HCT116 (cell line): Measurements from ENCODE around the gene LTV1. TPM values are rescaled to one million over a fixed set of nuclear protein-coding genes. Genes with fewer than 3 reads are reported as not detected.
A peak's percentile ranks its signal among the peaks of the same experiment; 100 is the strongest.
"Not testable (repeated sequence)": the region's sequence is repeated elsewhere in the genome, so short reads cannot be mapped to it uniquely, and the experiment has no call there.

Experiments used
- ATAC-seq: fragments of 200-7000 bp; cut with Tn5 transposase; 2 replicates; pipeline ENCODE4 v1.9.1; 2020; ENCODE audit warnings: mild to moderate bottlenecking, moderate library complexity
- BruUV-seq: library from RNA; stranded (reverse); fragments of 400-500 nt; replicated peaks from 2 replicates; lab custom pipeline; 2021; lab: Mats Ljungman, UMichigan
- CTCF ChIA-PET: fragments of 300-600 bp; sonication (Branson Sonifier 250); formaldehyde crosslinking; loops from one replicate; lab custom pipeline; 2021; ENCODE audit warnings: antibody characterized with exemption; lab: Charles Lee
- POLR2A ChIA-PET: fragments of 300-600, 350-600 bp; sonication (Branson Sonifier 250); formaldehyde crosslinking; loops from one replicate; lab custom pipeline; 2021; ENCODE audit warnings: antibody characterized with exemption; lab: Charles Lee
- RAD21 ChIA-PET, 2 experiments: fragments of 300-600 bp; sonication (Branson Sonifier 250); formaldehyde crosslinking; loops; one replicate each; lab custom pipeline; 2023; ENCODE audit warnings: low total read pairs in 2 of 2; ENCODE audit not compliant: uncharacterized antibody in 2 of 2, unreplicated experiment in 2 of 2, low non-redundant PET in 1 of 2; lab: Charles Lee
- DNase-seq: peaks from one replicate; pipeline ENCODE4 v3.0.0-alpha.2; 2010; ENCODE audit warnings: low read depth, low spot score
- H2AFZ ChIP-seq: fragments of 200-600 bp; shearing (Covaris generic), sonication (generic); 2 replicates; pipeline ENCODE4 v1.6.1; 2017; ENCODE audit warnings: low read depth, mixed run types, mixed read lengths, antibody characterized with exemption, low read length; ENCODE audit not compliant: poor library complexity, severe bottlenecking
- H3K27ac ChIP-seq: 2 replicates; pipeline ENCODE4 v1.5.1; 2012; ENCODE audit warnings: low read depth, low read length
- H3K27me3 ChIP-seq: fragments of 200-600 bp; sonication (generic); 2 replicates; pipeline ENCODE4 v1.6.1; 2016; ENCODE audit warnings: mixed run types, low read length, mixed read lengths; ENCODE audit not compliant: insufficient read depth
- H3K36me3 ChIP-seq, 2 experiments: fragments of 200-500 bp in 1 of 2; fragments of 200-600 bp in 1 of 2; sonication (Bioruptor generic) in 1 of 2; sonication (generic) in 1 of 2; 2 replicates each; pipeline versions ENCODE4 v1.5.1 to v1.6.1; 2014 to 2016; ENCODE audit warnings: low read length in 2 of 2, inconsistent platforms in 1 of 2, mixed read lengths in 1 of 2, mixed run types in 1 of 2; ENCODE audit not compliant: insufficient read depth in 2 of 2, control insufficient read depth in 1 of 2
- H3K4me1 ChIP-seq, 2 experiments: fragments of 200-600 bp in 1 of 2; sonication (generic) in 1 of 2; 2 replicates each; pipeline versions ENCODE4 v1.5.1 to v1.6.1; 2012 to 2017; ENCODE audit warnings: low read length in 2 of 2, inconsistent platforms in 1 of 2, mild to moderate bottlenecking in 1 of 2, mixed read lengths in 1 of 2, mixed run types in 1 of 2, moderate library complexity in 1 of 2; ENCODE audit not compliant: insufficient read depth in 2 of 2, control insufficient read depth in 1 of 2
- H3K4me2 ChIP-seq: fragments of 200-600 bp; sonication (generic); 2 replicates; pipeline ENCODE4 v1.6.1; 2017; ENCODE audit warnings: mixed run types, low read length, mixed read lengths
- H3K4me3 ChIP-seq, 2 experiments: fragments of 200-600 bp in 1 of 2; sonication (generic) in 1 of 2; replicated peaks in 1 of 2; 2 replicates each; pipeline ENCODE4 v1.5.1; 2011 to 2016; ENCODE audit warnings: low read length in 2 of 2, control low read depth in 1 of 2, low read depth in 1 of 2, mild to moderate bottlenecking in 1 of 2, mixed read lengths in 1 of 2, mixed run types in 1 of 2
- H3K79me2 ChIP-seq: fragments of 200-600 bp; sonication (generic); 2 replicates; pipeline ENCODE4 v1.6.1; 2017; ENCODE audit warnings: mild to moderate bottlenecking, mixed run types, low read length, moderate library complexity, mixed read lengths; ENCODE audit not compliant: insufficient read depth
- H3K9ac ChIP-seq: fragments of 200-600 bp; sonication (generic); 2 replicates; pipeline ENCODE4 v1.6.1; 2016; ENCODE audit warnings: low read length, mixed read lengths
- H3K9me2 ChIP-seq: fragments of 200-600 bp; sonication (generic), shearing (Covaris generic); 2 replicates; pipeline ENCODE4 v1.6.1; 2017; ENCODE audit warnings: mixed run types, mild to moderate bottlenecking, moderate library complexity; ENCODE audit not compliant: insufficient read depth
- H3K9me3 ChIP-seq, 2 experiments: fragments of 200-500 bp in 1 of 2; fragments of 200-600 bp in 1 of 2; sonication (Bioruptor generic) in 1 of 2; sonication (generic) in 1 of 2; 2 replicates each; pipeline ENCODE4 v1.6.1; 2014 to 2017; ENCODE audit warnings: low read length in 2 of 2, mixed read lengths in 2 of 2, inconsistent platforms in 1 of 2, low read depth in 1 of 2, mild to moderate bottlenecking in 1 of 2, mixed run types in 1 of 2, moderate library complexity in 1 of 2; ENCODE audit not compliant: control insufficient read depth in 1 of 2, insufficient read depth in 1 of 2
- H4K20me1 ChIP-seq: fragments of 200-600 bp; sonication (generic), shearing (Covaris generic); 2 replicates; pipeline ENCODE4 v1.6.1; 2017; ENCODE audit warnings: mixed run types, mild to moderate bottlenecking, moderate library complexity; ENCODE audit not compliant: insufficient read depth
- CEBPB ChIP-seq: IDR thresholded peaks from 2 replicates; pipeline ENCODE4 v1.6.1; 2012; ENCODE audit warnings: low read depth
- ELF1 ChIP-seq: IDR thresholded peaks from 2 replicates; pipeline ENCODE4 v1.6.1; 2012; ENCODE audit warnings: low read depth, borderline replicate concordance
- FOSL1 ChIP-seq: IDR thresholded peaks from 2 replicates; pipeline ENCODE4 v1.6.1; 2012; ENCODE audit warnings: low read depth
- JUND ChIP-seq: IDR thresholded peaks from 2 replicates; pipeline ENCODE4 v1.6.1; 2012
- RAD21 ChIP-seq: IDR thresholded peaks from 2 replicates; pipeline ENCODE4 v1.6.1; 2012; ENCODE audit warnings: low read depth, mild to moderate bottlenecking
- SIN3A ChIP-seq: IDR thresholded peaks from 2 replicates; pipeline ENCODE4 v1.6.1; 2012; ENCODE audit warnings: low read depth
- intact Hi-C: fragments of 100-400 bp; cut with micrococcal nuclease; formaldehyde crosslinking; loops from 2 replicates; pipeline ENCODE4 v1.10.0; 2022
- total RNA-seq: library from RNA; stranded (reverse); gene quantifications from one replicate; pipeline ENCODE4 v1.2.1, GENCODE V29; 2021; ENCODE audit not compliant: unreplicated experiment
- TF ChIP-seq, protein P1 (sequence below): IDR thresholded peaks from 2 replicates; pipeline ENCODE4 v1.6.1; 2011; ENCODE audit warnings: mild to moderate bottlenecking, low read length, moderate library complexity; ENCODE audit not compliant: insufficient replicate concordance; ENCODE audit errors: extremely low read depth
- TF ChIP-seq, protein P2 (sequence below): IDR thresholded peaks from 2 replicates; pipeline ENCODE4 v1.6.1; 2012
- TF ChIP-seq, protein P3 (sequence below): IDR thresholded peaks from 2 replicates; pipeline ENCODE4 v1.6.1; 2012

The LTV1 gene
- total RNA-seq, 1 experiment from 2014 or later = 40.3 TPM

DNA sequence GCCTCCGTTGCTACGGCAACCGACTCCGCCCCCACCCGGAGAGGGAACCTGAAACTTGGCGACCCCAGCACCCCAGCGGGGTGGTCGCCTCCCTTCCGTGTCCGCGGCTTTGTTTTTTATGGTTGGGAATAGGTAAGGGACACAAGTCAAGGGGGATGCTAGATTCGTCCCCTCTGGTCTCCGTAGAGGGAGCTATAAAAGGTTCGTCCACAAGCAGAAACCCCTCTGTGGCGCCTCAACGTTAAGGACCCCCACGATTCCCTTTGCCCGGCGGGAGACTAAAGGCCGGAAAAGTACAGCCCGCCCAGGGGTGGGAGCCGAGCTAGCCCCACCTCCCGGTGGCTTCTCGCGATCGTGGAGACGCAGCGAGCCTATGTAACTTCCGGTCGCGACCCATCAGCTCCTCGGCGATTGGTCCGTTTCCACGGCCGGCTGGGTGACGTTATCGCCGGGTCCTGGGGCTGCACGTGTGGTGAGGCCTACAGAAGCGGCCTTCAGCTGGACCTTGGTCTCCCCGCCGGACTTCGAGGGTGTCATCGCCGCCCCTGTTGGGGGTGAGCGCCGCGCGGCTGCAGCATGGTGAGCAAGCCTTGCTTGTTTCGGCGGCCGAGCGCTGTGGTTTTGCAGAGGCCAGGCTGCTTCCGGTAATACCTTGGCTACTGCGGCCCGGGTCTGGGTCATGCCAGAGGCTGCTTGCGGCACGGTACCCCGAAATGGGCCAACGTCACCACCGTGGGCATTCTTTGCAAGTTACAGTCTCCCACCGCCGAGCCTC, at the start of gene LTV1 (continued):
- TF ChIP-seq, protein P1, sequence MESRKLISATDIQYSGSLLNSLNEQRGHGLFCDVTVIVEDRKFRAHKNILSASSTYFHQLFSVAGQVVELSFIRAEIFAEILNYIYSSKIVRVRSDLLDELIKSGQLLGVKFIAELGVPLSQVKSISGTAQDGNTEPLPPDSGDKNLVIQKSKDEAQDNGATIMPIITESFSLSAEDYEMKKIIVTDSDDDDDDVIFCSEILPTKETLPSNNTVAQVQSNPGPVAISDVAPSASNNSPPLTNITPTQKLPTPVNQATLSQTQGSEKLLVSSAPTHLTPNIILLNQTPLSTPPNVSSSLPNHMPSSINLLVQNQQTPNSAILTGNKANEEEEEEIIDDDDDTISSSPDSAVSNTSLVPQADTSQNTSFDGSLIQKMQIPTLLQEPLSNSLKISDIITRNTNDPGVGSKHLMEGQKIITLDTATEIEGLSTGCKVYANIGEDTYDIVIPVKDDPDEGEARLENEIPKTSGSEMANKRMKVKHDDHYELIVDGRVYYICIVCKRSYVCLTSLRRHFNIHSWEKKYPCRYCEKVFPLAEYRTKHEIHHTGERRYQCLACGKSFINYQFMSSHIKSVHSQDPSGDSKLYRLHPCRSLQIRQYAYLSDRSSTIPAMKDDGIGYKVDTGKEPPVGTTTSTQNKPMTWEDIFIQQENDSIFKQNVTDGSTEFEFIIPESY = peak; percentile 97
- TF ChIP-seq CEBPB (no peak), ELF1 (peak; percentile 61), RAD21 (no peak), FOSL1 (no peak), SIN3A (peak; percentile 99), JUND (no peak)
- TF ChIP-seq, protein P2, sequence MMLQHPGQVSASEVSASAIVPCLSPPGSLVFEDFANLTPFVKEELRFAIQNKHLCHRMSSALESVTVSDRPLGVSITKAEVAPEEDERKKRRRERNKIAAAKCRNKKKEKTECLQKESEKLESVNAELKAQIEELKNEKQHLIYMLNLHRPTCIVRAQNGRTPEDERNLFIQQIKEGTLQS = no peak
- TF ChIP-seq, protein P3, sequence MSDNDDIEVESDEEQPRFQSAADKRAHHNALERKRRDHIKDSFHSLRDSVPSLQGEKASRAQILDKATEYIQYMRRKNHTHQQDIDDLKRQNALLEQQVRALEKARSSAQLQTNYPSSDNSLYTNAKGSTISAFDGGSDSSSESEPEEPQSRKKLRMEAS = peak; percentile 100

DNA sequence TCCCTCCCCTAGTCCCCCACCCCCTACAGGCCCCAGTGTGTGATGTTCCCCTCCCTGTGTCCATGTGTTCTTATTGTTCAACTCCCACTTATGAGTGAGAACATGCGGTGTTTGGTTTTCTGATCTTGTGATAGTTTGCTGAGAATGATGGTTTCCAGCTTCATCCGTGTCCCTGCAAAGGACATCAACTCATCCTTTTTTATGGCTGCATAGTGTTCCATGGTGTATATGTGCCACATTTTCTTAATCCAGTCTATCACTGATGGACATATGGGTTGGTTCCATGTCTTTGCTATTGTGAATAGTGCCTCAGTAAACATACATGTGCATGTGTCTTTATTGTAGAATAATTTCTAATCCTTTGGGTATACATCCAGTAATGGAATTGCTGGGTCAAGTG, 46.6 kb upstream of the LTV1 start:
- H4K20me1 ChIP-seq, H3K27ac ChIP-seq, ATAC-seq, H2AFZ ChIP-seq, H3K4me1 ChIP-seq, H3K9ac ChIP-seq, H3K4me3 ChIP-seq, CTCF ChIA-PET, H3K79me2 ChIP-seq, H3K9me2 ChIP-seq, BruUV-seq, H3K9me3 ChIP-seq, DNase-seq, H3K4me2 ChIP-seq, H3K27me3 ChIP-seq, RAD21 ChIA-PET, POLR2A ChIA-PET, H3K36me3 ChIP-seq, intact Hi-C loops: not testable (repeated sequence)

DNA sequence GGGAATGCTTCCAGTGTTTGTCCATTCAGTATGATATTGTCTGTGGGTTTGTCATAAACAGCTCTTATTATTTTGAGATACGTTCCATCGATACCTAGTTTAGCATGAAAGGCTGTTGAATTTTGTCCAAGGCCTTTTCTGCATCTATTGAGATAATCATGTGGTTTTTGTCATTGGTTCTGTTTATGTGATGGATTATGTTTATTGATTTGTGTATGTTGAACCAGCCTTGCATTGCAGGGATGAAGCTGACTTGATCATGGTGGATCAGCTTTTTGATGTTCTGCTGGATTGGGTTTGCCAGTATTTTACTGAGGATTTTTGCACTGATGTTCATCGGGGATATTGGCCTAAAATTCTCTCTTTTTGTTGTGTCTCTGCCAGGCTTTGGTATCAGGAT, 44.7 kb upstream of the LTV1 start:
- H3K4me3 ChIP-seq, H3K27ac ChIP-seq, H3K9me3 ChIP-seq, CTCF ChIA-PET, BruUV-seq, H3K27me3 ChIP-seq, ATAC-seq, H3K9ac ChIP-seq, RAD21 ChIA-PET, H3K79me2 ChIP-seq, H2AFZ ChIP-seq, H3K4me2 ChIP-seq, DNase-seq, H3K9me2 ChIP-seq, POLR2A ChIA-PET, H3K36me3 ChIP-seq, H3K4me1 ChIP-seq, intact Hi-C loops, H4K20me1 ChIP-seq: not testable (repeated sequence)
